Bronchial epithelial cell (primary cell): Measurements from ENCODE around the gene ARL11. TPM values are rescaled to one million over a fixed set of nuclear protein-coding genes. Genes with fewer than 3 reads are reported as not detected.

ENCODE experiments used
- DNase-seq: peaks from one replicate; pipeline ENCODE4 v3.0.0-alpha.2; 2010; ENCODE audit warnings: low read depth
- FAIRE-seq: peaks from 2 replicates; lab custom pipeline; 2011; peaks lifted over from hg19 to GRCh38; lab: Jason Lieb, UNC
- H3K27me3 ChIP-seq: 2 replicates; pipeline ENCODE4 v1.5.1; 2011; ENCODE audit warnings: low read length; ENCODE audit not compliant: control insufficient read depth, insufficient read depth
- H3K36me3 ChIP-seq: 2 replicates; pipeline ENCODE4 v1.5.1; 2011; ENCODE audit warnings: low read length; ENCODE audit not compliant: control insufficient read depth, insufficient read depth
- H3K4me3 ChIP-seq: 2 replicates; pipeline ENCODE4 v1.5.1; 2011; ENCODE audit warnings: mild to moderate bottlenecking, low read depth, low read length, control low read depth
- total RNA-seq: library from RNA; depleted of rRNA; stranded (reverse); fragments of >200 nt; gene quantifications from 2 replicates; pipeline ENCODE4 v1.2.1, GENCODE V29; 2014
- TF ChIP-seq, protein P1 (sequence below): IDR thresholded peaks from 2 replicates; pipeline ENCODE4 v1.5.1; 2011; ENCODE audit warnings: mild to moderate bottlenecking, moderate library complexity, low read length, control low read depth, inconsistent platforms; ENCODE audit not compliant: insufficient read depth, severe bottlenecking

The ARL11 gene
- total RNA-seq, 1 donor from 2014 or later, result not detected

DNA sequence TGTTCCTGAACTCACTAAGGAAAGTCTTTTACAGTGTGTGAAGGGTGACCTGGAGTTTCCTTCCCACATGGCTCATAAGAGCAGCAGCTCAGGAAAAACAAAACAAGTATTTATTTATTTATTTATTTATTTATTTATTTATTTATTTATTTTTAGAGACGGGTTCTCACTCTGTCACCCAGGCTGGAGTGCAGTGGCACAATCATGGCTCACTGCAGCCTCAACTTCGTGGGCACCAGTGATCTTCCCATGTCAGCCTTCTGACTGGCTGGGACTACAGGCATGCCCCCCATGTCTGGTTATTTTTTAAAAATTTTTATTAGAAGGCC is 10.4 kb downstream of the ARL11 start:
- TF ChIP-seq, protein P1, sequence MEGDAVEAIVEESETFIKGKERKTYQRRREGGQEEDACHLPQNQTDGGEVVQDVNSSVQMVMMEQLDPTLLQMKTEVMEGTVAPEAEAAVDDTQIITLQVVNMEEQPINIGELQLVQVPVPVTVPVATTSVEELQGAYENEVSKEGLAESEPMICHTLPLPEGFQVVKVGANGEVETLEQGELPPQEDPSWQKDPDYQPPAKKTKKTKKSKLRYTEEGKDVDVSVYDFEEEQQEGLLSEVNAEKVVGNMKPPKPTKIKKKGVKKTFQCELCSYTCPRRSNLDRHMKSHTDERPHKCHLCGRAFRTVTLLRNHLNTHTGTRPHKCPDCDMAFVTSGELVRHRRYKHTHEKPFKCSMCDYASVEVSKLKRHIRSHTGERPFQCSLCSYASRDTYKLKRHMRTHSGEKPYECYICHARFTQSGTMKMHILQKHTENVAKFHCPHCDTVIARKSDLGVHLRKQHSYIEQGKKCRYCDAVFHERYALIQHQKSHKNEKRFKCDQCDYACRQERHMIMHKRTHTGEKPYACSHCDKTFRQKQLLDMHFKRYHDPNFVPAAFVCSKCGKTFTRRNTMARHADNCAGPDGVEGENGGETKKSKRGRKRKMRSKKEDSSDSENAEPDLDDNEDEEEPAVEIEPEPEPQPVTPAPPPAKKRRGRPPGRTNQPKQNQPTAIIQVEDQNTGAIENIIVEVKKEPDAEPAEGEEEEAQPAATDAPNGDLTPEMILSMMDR, result no peak
- Histone ChIP-seq H3K27me3 (no peaks in the 10 kb centered on the region), H3K4me3 (no peak overlapping the region), H3K36me3 (no peaks in the 10 kb centered on the region)
- DNase-seq (no peak), FAIRE-seq (no peak)

DNA sequence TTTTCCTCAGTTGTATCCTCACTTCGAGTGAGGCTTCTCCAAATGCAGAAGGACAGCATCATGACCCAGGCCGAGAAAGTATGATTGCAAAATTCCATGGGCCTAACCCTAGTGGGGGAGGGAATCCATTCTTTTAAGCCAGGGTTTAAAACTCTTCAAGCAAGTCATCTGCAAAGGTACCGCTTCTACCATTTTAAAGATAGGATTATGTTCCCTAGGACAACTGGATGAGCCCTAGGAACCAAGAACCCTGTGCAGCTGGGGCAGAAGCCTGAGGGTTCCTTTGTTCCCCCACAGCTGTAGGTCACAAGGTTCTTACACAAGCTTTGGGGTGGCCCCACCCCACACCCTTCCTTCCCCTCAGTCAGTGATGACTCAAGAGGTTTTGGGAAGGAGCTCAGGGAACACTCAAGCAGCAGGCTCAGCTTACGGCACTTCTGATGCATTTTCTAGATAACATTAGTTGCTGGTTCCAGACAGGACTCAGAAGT is 13.5 kb downstream of the ARL11 start:
- Histone ChIP-seq H3K27me3 (no peaks in the 10 kb centered on the region), H3K4me3 (no peak overlapping the region), H3K36me3 (no peaks in the 10 kb centered on the region)
- TF ChIP-seq, protein P1, result no peak
- FAIRE-seq (no peak), DNase-seq (peak; percentile 90)

DNA sequence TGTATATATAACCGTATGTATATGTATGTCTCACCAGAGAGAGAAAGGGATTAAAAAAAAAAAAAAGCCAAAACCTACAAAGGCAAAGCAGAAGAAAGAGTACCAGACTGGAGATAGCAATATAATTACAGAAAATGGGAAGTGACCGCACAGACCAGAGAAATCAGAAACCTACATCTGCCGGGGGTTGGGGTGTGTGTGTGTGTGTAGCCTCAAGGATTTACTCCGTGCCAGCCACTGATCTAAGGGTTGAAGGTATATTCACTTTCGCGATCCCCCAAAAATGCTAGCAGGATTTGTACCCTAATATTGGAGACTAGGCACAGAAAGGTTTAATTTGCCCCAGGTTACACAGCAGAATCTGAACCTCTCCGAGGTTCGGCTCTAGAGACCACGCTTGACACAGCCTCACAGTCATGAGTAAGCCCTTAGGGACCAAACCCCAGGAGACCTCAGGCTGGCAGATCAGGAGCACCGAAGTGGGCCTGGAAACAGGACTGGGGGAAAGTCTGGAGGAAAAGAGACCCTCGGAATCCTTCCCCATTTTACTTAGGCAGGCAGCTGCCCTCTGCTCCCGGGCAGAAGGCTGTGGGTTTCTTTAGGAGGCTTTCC is 14.8 kb downstream of the ARL11 start:
- TF ChIP-seq, protein P1, result no peak
- Histone ChIP-seq H3K27me3 (no peaks in the 10 kb centered on the region), H3K36me3 (no peaks in the 10 kb centered on the region), H3K4me3 (no peak overlapping the region)
- FAIRE-seq, result no peak
- no peak for DNase-seq

DNA sequence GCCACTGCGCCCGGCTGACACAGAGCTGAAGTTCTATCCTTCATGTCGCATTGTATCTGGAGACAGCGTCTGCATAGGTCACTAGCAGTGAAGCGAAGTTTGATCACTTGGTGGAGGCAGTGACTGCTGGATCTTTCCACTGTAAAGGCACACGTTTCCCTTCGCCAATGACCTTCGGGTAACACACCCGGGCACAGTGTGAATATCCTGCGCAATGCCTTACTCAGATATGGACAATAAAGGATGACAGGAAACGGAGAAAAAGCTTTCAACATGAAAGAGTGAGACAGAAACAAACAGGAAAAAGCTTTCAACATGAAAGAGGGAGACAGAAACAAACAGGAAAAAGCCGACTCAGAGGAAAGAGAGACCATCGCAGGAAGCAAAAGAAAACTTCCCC is 17.1 kb downstream of the ARL11 start:
- FAIRE-seq (no peak), DNase-seq (no peak)
- Histone ChIP-seq H3K4me3 (no peak overlapping the region), H3K36me3 (no peaks in the 10 kb centered on the region), H3K27me3 (no peaks in the 10 kb centered on the region)
- TF ChIP-seq, protein P1, result no peak

DNA sequence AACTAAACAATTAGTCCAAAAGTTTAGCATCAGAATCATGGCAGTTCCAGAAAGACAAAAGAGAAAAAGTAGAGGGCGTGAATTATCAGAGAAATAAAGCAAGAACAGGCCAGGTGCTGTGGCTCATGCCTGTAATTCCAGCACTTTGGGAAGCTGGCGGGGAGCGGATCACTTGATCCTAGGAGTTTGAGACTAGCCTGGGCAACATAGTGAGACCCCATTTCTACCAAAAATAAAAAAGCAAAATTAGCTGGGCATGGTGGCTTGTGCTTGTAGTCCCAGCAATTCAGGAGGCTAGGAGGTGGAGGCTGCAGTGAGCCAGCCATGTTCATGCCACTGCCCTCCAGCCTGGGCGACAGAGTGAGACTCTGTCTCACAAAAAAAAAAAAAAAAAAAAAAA is 18.4 kb downstream of the ARL11 start:
- no peaks in the 10 kb centered on the region for H3K27me3 ChIP-seq
- DNase-seq (no peak), FAIRE-seq (no peak)
- TF ChIP-seq, protein P1, result no peak
- no peak overlapping the region for H3K4me3 ChIP-seq
- no peaks in the 10 kb centered on the region for H3K36me3 ChIP-seq
